Measurements from ENCODE around the gene TBCK. TPM values are rescaled to one million over a fixed set of nuclear protein-coding genes. Genes with fewer than 3 reads are reported as not detected.

Gene TBCK
- total and polyA plus RNA-seq, 9 of the 15 experiments (the other 6 are each of a cell fraction or from before 2014, with no cell fraction given): 5.3 to 26.6 (median 16.2) TPM

DNA sequence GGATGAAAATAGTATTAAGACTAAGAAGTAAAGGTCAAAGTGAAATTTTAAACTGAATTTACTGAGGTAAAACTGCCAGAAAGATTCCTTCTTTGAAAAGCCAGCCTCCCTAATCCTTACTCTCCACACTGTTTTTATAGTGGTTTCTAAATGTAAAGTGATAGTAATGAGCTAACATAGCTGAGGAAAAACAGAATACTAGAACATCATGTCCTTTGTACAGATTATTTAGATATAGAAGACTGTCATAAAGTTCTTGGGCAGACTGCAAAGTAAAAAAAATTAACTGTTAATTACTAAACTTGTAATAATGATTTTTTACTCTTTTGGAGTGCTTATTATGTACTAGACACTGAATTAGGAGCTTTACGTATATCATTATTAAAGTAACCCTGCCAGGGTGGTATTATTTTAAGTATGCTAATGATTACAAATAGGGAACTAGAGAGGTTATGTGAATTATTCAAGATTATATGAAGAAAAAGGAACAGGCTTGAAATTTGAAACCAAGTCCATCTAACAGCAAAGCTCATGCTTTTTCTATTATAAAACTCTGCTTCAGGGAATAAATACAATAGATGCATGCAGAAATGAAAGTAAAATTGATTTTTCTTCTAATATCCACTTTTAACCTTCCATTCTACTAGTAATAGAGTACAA is 150.5 kb downstream of the TBCK start:
- 94% methylated on average over 1 of the region's 1 CpG for WGBS (ENCODE audit: insufficient coverage, low coverage, missing lambda C conversion rate)
- DNase-seq (ENCODE audit: extremely low read depth in 1 of 4, low spot score in 3 of 4): no peak
- no peaks in the 10 kb centered on the region for H3K9me1 ChIP-seq (ENCODE audit: control insufficient read depth, insufficient read depth, low read length)
- H3K79me2 ChIP-seq (ENCODE audit: control insufficient read depth, insufficient read depth, low read length): no peaks in the 10 kb centered on the region
- no peak overlapping the region for H2AFZ ChIP-seq (ENCODE audit: low read depth, low read length)
- no peaks in the 10 kb centered on the region for H3K27me3 ChIP-seq (ENCODE audit: control insufficient read depth in 2 of 2, insufficient read depth in 2 of 2, low read length in 2 of 2)
- in situ Hi-C loops (cut with MboI): no loop called here
- FAIRE-seq: no peak
- H4K20me1 ChIP-seq (replicated peaks; ENCODE audit: control insufficient read depth, insufficient read depth, low read length): no peaks in the 10 kb centered on the region
- BruUV-seq (replicated peaks): no TSS peak
- no peak overlapping the region for H3K9ac ChIP-seq (ENCODE audit: insufficient read depth in 1 of 2, low read depth in 2 of 2, low read length in 2 of 2)
- peaks cover 3% of the 10 kb centered on the region; the same call in 2 of the 3 replicates for H3K36me3 ChIP-seq (ENCODE audit: control insufficient read depth, insufficient read depth, low read length)
- H3K9me3 ChIP-seq (replicated peaks; ENCODE audit: control insufficient read depth, insufficient read depth, low read depth, low read length): peaks cover 4% of the 10 kb centered on the region
- no peak overlapping the region for H3K4me3 ChIP-seq
- ATAC-seq: no peak
- TF ChIP-seq BRF1 (IDR thresholded peaks at IDR 0.05; ENCODE audit: borderline replicate concordance, extremely low read depth, insufficient read length): no peak
- TF ChIP-seq ESRRB (CRISPR knock-in tag; IDR thresholded peaks at IDR 0.05; ENCODE audit: borderline replicate concordance): no peak
- TF ChIP-seq POLR3G (IDR thresholded peaks at IDR 0.05; ENCODE audit: extremely low read depth, insufficient read length, insufficient replicate concordance): no peak
- TF ChIP-seq MECOM (CRISPR knock-in tag; IDR thresholded peaks at IDR 0.05): no peak
- TF ChIP-seq, protein P1, sequence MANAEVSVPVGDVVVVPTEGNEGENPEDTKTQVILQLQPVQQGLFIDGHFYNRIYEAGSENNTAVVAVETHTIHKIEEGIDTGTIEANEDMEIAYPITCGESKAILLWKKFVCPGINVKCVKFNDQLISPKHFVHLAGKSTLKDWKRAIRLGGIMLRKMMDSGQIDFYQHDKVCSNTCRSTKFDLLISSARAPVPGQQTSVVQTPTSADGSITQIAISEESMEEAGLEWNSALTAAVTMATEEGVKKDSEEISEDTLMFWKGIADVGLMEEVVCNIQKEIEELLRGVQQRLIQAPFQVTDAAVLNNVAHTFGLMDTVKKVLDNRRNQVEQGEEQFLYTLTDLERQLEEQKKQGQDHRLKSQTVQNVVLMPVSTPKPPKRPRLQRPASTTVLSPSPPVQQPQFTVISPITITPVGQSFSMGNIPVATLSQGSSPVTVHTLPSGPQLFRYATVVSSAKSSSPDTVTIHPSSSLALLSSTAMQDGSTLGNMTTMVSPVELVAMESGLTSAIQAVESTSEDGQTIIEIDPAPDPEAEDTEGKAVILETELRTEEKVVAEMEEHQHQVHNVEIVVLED (CRISPR knock-in tag; IDR thresholded peaks at IDR 0.05): no peak
- ChIA-PET POLR2A (no interaction called here), CTCF (ENCODE audit: low intra/inter-chr PET ratio) (no interaction called here)
- no peaks in the 10 kb centered on the region for H3K4me1 ChIP-seq (replicated peaks in 1 of 2; ENCODE audit: control insufficient read depth in 2 of 2, insufficient read depth in 2 of 2, low read length in 2 of 2)
- intact Hi-C loops (cut with micrococcal nuclease): no loop called here
- no peak overlapping the region for H3K4me2 ChIP-seq (ENCODE audit: insufficient read depth, low read length)
- H3K27ac ChIP-seq (ENCODE audit: extremely low read depth, low read depth, low read length): no peak overlapping the region

Measured in K562 (cell line).